HEK293 (cell line): ENCODE measurements around the gene TIAM1.

Experiments
- CTCF ChIA-PET: fragments of 350-600 bp; formaldehyde crosslinking; extraction: SDS; loops from one replicate; lab custom pipeline; 2021; ENCODE audit warnings: antibody characterized with exemption; lab: Yijun Ruan, JAX
- POLR2A ChIA-PET: fragments of 300-600 bp; formaldehyde crosslinking; extraction: SDS; loops from one replicate; lab custom pipeline; 2020; ENCODE audit warnings: antibody characterized with exemption, inconsistent platforms; lab: Yijun Ruan, JAX
- H3K27ac ChIP-seq: fragments of 200-500 bp; sonication (Bioruptor generic); 2 replicates; pipeline ENCODE4 v1.5.1; 2014; ENCODE audit warnings: low read depth, low read length, control low read depth, inconsistent platforms; ENCODE audit errors: extremely low read depth
- H3K36me3 ChIP-seq, 2 experiments: fragments of 200-500 bp in 1 of 2; sonication (Bioruptor generic) in 1 of 2; 1 replicate in 1 of 2; 2 replicates in 1 of 2; pipeline ENCODE4 v1.5.1; 2014 to 2017; ENCODE audit warnings: inconsistent platforms in 2 of 2, low read length in 2 of 2; ENCODE audit not compliant: control insufficient read depth in 2 of 2, insufficient read depth in 1 of 2
- H3K4me1 ChIP-seq: fragments of 200-500 bp; sonication (Bioruptor generic); 2 replicates; pipeline ENCODE4 v1.5.1; 2014; ENCODE audit warnings: mild to moderate bottlenecking, low read length, inconsistent platforms; ENCODE audit not compliant: control insufficient read depth, insufficient read depth
- H3K4me3 ChIP-seq: 2 replicates; pipeline ENCODE4 v1.5.1; 2011; ENCODE audit warnings: low read depth, mild to moderate bottlenecking, control low read depth, low read length, moderate library complexity
- H3K9me3 ChIP-seq: fragments of 200-500 bp; sonication (Bioruptor generic); 2 replicates; pipeline ENCODE4 v1.5.1; 2014; ENCODE audit warnings: low read depth, low read length, inconsistent platforms; ENCODE audit not compliant: control insufficient read depth, insufficient read depth
- BCL11B ChIP-seq: fragments of 450-650 bp; formaldehyde crosslinking; IDR thresholded peaks from 2 replicates; pipeline ENCODE4 v1.5.1; 2016; ENCODE audit warnings: low read depth, missing biosample characterization, missing genetic modification characterization
- MYNN ChIP-seq: fragments of 450-650 bp; formaldehyde crosslinking; IDR thresholded peaks from 2 replicates; pipeline ENCODE4 v1.5.1; 2016; ENCODE audit warnings: missing biosample characterization, missing genetic modification characterization, borderline replicate concordance
- OVOL3 ChIP-seq: fragments of 450-650 bp; formaldehyde crosslinking; IDR thresholded peaks from 2 replicates; pipeline ENCODE4 v1.5.1; 2016; ENCODE audit warnings: missing biosample characterization, missing genetic modification characterization
- TRIM28 ChIP-seq: IDR thresholded peaks from 2 replicates; pipeline ENCODE4 v1.6.1; 2011; ENCODE audit warnings: low read length, control low read depth, borderline replicate concordance
- WT1 ChIP-seq: fragments of 450-650 bp; formaldehyde crosslinking; IDR thresholded peaks from 2 replicates; pipeline ENCODE4 v1.5.1; 2016; ENCODE audit warnings: missing biosample characterization, missing genetic modification characterization
- ZFP41 ChIP-seq: fragments of 450-650 bp; formaldehyde crosslinking; IDR thresholded peaks from 2 replicates; pipeline ENCODE4 v1.5.1; 2016; ENCODE audit warnings: missing biosample characterization, missing genetic modification characterization, borderline replicate concordance
- ZNF121 ChIP-seq: fragments of 450-650 bp; formaldehyde crosslinking; IDR thresholded peaks from 2 replicates; pipeline ENCODE4 v1.5.1; 2016; ENCODE audit warnings: missing biosample characterization, missing genetic modification characterization
- ZNF2 ChIP-seq: fragments of 450-650 bp; formaldehyde crosslinking; IDR thresholded peaks from 2 replicates; pipeline ENCODE4 v1.5.1; 2016; ENCODE audit warnings: missing biosample characterization, missing genetic modification characterization
- ZNF704 ChIP-seq: fragments of 450-650 bp; formaldehyde crosslinking; IDR thresholded peaks from 2 replicates; pipeline ENCODE4 v1.5.1; 2016; ENCODE audit warnings: missing biosample characterization, missing genetic modification characterization
- ZNF707 ChIP-seq: fragments of 450-650 bp; formaldehyde crosslinking; IDR thresholded peaks from 2 replicates; pipeline ENCODE4 v1.5.1; 2016; ENCODE audit warnings: missing biosample characterization, missing genetic modification characterization
- ZSCAN30 ChIP-seq: fragments of 450-650 bp; IDR thresholded peaks from 2 replicates; pipeline ENCODE4 v1.5.1; 2018; ENCODE audit warnings: missing biosample characterization, mild to moderate bottlenecking, missing genetic modification characterization, moderate library complexity
- TF ChIP-seq, protein P1 (sequence below): fragments of 450-650 bp; formaldehyde crosslinking; IDR thresholded peaks from 2 replicates; pipeline ENCODE4 v1.5.1; 2016; ENCODE audit warnings: missing biosample characterization, missing genetic modification characterization
- TF ChIP-seq, protein P2 (sequence below): fragments of 450-650 bp; formaldehyde crosslinking; IDR thresholded peaks from 2 replicates; pipeline ENCODE4 v1.5.1; 2017; ENCODE audit warnings: missing biosample characterization, mild to moderate bottlenecking, missing genetic modification characterization, moderate library complexity

TIAM1 gene

GRCh38 chr21:31342348-31342747 is 1.7 kb downstream of the TIAM1 start:
- TF ChIP-seq, protein P1, sequence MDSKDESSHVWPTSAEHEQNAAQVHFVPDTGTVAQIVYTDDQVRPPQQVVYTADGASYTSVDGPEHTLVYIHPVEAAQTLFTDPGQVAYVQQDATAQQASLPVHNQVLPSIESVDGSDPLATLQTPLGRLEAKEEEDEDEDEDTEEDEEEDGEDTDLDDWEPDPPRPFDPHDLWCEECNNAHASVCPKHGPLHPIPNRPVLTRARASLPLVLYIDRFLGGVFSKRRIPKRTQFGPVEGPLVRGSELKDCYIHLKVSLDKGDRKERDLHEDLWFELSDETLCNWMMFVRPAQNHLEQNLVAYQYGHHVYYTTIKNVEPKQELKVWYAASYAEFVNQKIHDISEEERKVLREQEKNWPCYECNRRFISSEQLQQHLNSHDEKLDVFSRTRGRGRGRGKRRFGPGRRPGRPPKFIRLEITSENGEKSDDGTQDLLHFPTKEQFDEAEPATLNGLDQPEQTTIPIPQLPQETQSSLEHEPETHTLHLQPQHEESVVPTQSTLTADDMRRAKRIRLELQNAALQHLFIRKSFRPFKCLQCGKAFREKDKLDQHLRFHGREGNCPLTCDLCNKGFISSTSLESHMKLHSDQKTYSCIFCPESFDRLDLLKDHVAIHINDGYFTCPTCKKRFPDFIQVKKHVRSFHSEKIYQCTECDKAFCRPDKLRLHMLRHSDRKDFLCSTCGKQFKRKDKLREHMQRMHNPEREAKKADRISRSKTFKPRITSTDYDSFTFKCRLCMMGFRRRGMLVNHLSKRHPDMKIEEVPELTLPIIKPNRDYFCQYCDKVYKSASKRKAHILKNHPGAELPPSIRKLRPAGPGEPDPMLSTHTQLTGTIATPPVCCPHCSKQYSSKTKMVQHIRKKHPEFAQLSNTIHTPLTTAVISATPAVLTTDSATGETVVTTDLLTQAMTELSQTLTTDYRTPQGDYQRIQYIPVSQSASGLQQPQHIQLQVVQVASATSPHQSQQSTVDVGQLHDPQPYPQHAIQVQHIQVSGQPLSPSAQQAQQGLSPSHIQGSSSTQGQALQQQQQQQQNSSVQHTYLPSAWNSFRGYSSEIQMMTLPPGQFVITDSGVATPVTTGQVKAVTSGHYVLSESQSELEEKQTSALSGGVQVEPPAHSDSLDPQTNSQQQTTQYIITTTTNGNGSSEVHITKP (tag by site-specific recombination), result peak; percentile 64
- TF ChIP-seq ZSCAN30, result no peak
- TF ChIP-seq, all 188 proteins: peak for 1
- H3K27ac ChIP-seq, result no peak overlapping the region
- no peaks in the 10 kb centered on the region for H3K9me3 ChIP-seq
- ChIA-PET POLR2A (interaction anchor here (1.7 to 2.2 kb wide), 2 partner anchors 58 to 216 kb away, joined by 3 to 14 read pairs; no protein-coding TSS in a partner anchor), CTCF (interaction anchor here (0.7 to 1.9 kb wide), 5 partner anchors 10 to 238 kb away, joined by 3 to 9 read pairs (median 4); no protein-coding TSS in a partner anchor)
- H3K4me3 ChIP-seq, result no peak overlapping the region
- H3K36me3 ChIP-seq, result peaks cover 0 to 10% of the 10 kb centered on the region in 2 experiments; a peak in 1 of 3 replicates
- peaks cover 13% of the 10 kb centered on the region; the same call in 1 of the 2 replicates for H3K4me1 ChIP-seq

- Histone ChIP-seq H3K36me3 (peaks cover 0 to 10% of the 10 kb centered on the region in 2 experiments; a peak in 1 of 3 replicates), H3K4me3 (no peak overlapping the region), H3K4me1 (peaks cover 13% of the 10 kb centered on the region; the same call in 1 of the 2 replicates), H3K9me3 (no peaks in the 10 kb centered on the region), H3K27ac (no peak overlapping the region)
- CTCF ChIA-PET, result no interaction called here
- TF ChIP-seq ZNF704 (tag by site-specific recombination) (no peak), WT1 (tag by site-specific recombination) (no peak), TRIM28 (no peak), BCL11B (no peak), ZNF2 (tag by site-specific recombination) (no peak), ZNF707 (tag by site-specific recombination) (no peak)
- TF ChIP-seq, protein P2, sequence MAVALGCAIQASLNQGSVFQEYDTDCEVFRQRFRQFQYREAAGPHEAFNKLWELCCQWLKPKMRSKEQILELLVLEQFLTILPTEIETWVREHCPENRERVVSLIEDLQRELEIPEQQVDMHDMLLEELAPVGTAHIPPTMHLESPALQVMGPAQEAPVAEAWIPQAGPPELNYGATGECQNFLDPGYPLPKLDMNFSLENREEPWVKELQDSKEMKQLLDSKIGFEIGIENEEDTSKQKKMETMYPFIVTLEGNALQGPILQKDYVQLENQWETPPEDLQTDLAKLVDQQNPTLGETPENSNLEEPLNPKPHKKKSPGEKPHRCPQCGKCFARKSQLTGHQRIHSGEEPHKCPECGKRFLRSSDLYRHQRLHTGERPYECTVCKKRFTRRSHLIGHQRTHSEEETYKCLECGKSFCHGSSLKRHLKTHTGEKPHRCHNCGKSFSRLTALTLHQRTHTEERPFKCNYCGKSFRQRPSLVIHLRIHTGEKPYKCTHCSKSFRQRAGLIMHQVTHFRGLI, result no peak
- POLR2A ChIA-PET, result no interaction called here
Observed at GRCh38 chr21:31340942-31341487, 3.0 kb downstream of the TIAM1 start.

GRCh38 chr21:31340514-31340913 is 3.5 kb downstream of the TIAM1 start:
- Histone ChIP-seq H3K4me3 (no peak overlapping the region), H3K36me3 (peaks cover 0 to 13% of the 10 kb centered on the region in 2 experiments; a peak in 1 of 3 replicates), H3K9me3 (no peaks in the 10 kb centered on the region), H3K4me1 (peaks cover 13% of the 10 kb centered on the region; the same call in 1 of the 2 replicates), H3K27ac (no peak overlapping the region)
- CTCF ChIA-PET, result no interaction called here
- TF ChIP-seq ZFP41 (tag by site-specific recombination) (no peak), OVOL3 (tag by site-specific recombination) (no peak), ZNF121 (tag by site-specific recombination) (0 out of 2 replicates have a peak, but pooled peaks have one; percentile 12), WT1 (tag by site-specific recombination) (no peak), MYNN (tag by site-specific recombination) (no peak)
- POLR2A ChIA-PET, result no interaction called here
